HepG2 (cell line): ENCODE results near the gene MACROD2. TPM values are rescaled to one million over a fixed set of nuclear protein-coding genes. Genes with fewer than 3 reads are reported as not detected.

Experiments
- ATAC-seq: fragments of 200-7000 bp; cut with Tn5 transposase; 3 replicates; pipeline ENCODE4 v1.9.1; 2020; ENCODE audit warnings: mild to moderate bottlenecking, moderate library complexity
- BruUV-seq: library from RNA; stranded (reverse); fragments of 400-500 nt; replicated peaks from 2 replicates; lab custom pipeline; 2021; lab: Mats Ljungman, UMichigan
- CTCF ChIA-PET: fragments of 300-600 bp; formaldehyde crosslinking; extraction: SDS; loops from one replicate; lab custom pipeline; 2021; ENCODE audit warnings: low total read pairs, inconsistent platforms, low intra/inter-chr PET ratio; lab: Yijun Ruan, JAX
- POLR2A ChIA-PET: fragments of 350-600 bp; sonication (Branson Sonifier 250); formaldehyde crosslinking; loops from one replicate; lab custom pipeline; 2020; ENCODE audit warnings: antibody characterized with exemption, inconsistent platforms; lab: Yijun Ruan, JAX
- DNase-seq: peaks from one replicate; pipeline ENCODE4 v3.0.0-alpha.2; 2015; ENCODE audit warnings: low spot score
- FAIRE-seq: peaks from 3 replicates; lab custom pipeline; 2011; peaks lifted over from hg19 to GRCh38; lab: Jason Lieb, UNC
- H2AFZ ChIP-seq: one replicate; pipeline ENCODE4 v1.6.1; 2011; ENCODE audit warnings: low read length, inconsistent platforms
- H3K27ac ChIP-seq: fragments of 300-600 bp; 3 replicates; pipeline ENCODE4 v1.8.0; 2011; ENCODE audit warnings: mixed run types, mild to moderate bottlenecking, mixed read lengths, low read length, inconsistent platforms; ENCODE audit not compliant: insufficient read depth; ENCODE audit errors: extremely low read length
- H3K27me3 ChIP-seq, 2 experiments: fragments of 200-600 bp in 1 of 2; 2 replicates in 1 of 2; 3 replicates in 1 of 2; pipeline versions ENCODE4 v1.6.0 to v1.8.0; 2011; ENCODE audit warnings: low read length in 2 of 2, mild to moderate bottlenecking in 2 of 2, moderate library complexity in 2 of 2, inconsistent platforms in 1 of 2; ENCODE audit not compliant: insufficient read depth in 2 of 2, control insufficient read depth in 1 of 2
- H3K36me3 ChIP-seq, 2 experiments: fragments of 200-600 bp in 1 of 2; replicated peaks in 1 of 2; 2 replicates in 1 of 2; 3 replicates in 1 of 2; pipeline versions ENCODE4 v1.5.1 to v1.8.0; 2011; ENCODE audit warnings: low read length in 2 of 2, inconsistent platforms in 1 of 2; ENCODE audit not compliant: insufficient read depth in 2 of 2, control insufficient read depth in 1 of 2
- H3K4me1 ChIP-seq: 2 replicates; pipeline ENCODE4 v1.5.1; 2012; ENCODE audit warnings: low read length, inconsistent platforms; ENCODE audit not compliant: insufficient read depth
- H3K4me2 ChIP-seq: 2 replicates; pipeline ENCODE4 v1.6.0; 2011; ENCODE audit warnings: low read depth, low read length, inconsistent platforms
- H3K4me3 ChIP-seq, 3 experiments: fragments of 200-600 bp in 1 of 3; sonication (generic), shearing (Covaris generic) in 1 of 3; replicated peaks in 1 of 3; 2 replicates each; pipeline ENCODE4 v1.5.1; 2011 to 2016; ENCODE audit warnings: low read length in 3 of 3, inconsistent platforms in 2 of 3, low read depth in 2 of 3, mild to moderate bottlenecking in 2 of 3, control low read depth in 1 of 3, mixed read lengths in 1 of 3; ENCODE audit not compliant: insufficient read depth in 1 of 3
- H3K79me2 ChIP-seq: one replicate; pipeline ENCODE4 v1.6.1; 2011; ENCODE audit warnings: low read length, inconsistent platforms; ENCODE audit not compliant: insufficient read depth
- H3K9ac ChIP-seq: 2 replicates; pipeline ENCODE4 v1.6.0; 2011; ENCODE audit warnings: mild to moderate bottlenecking, low read depth, low read length, inconsistent platforms; ENCODE audit not compliant: insufficient read depth
- H3K9me3 ChIP-seq: 2 replicates; pipeline ENCODE4 v1.5.1; 2012; ENCODE audit warnings: mild to moderate bottlenecking, low read length
- H4K20me1 ChIP-seq: 2 replicates; pipeline ENCODE4 v1.6.0; 2011; ENCODE audit warnings: inconsistent platforms, mild to moderate bottlenecking, low read length, moderate library complexity; ENCODE audit not compliant: insufficient read depth
- CEBPB ChIP-seq: IDR thresholded peaks from 2 replicates; pipeline ENCODE4 v1.6.1; 2011; ENCODE audit warnings: low read depth, low read length, improper control_type of control experiment, borderline replicate concordance
- CREB3 ChIP-seq: sonication (generic); formaldehyde crosslinking; IDR thresholded peaks from 2 replicates; pipeline ENCODE4 v1.5.0; 2020; ENCODE audit warnings: missing genetic modification reagents
- CSRNP2 ChIP-seq: sonication (generic); formaldehyde crosslinking; conservative IDR thresholded peaks from 2 replicates; pipeline ENCODE4 v1.8.0; 2022; ENCODE audit warnings: low read depth, missing genetic modification reagents
- FOXM1 ChIP-seq: sonication (generic); formaldehyde crosslinking; IDR thresholded peaks from 2 replicates; pipeline ENCODE4 v1.5.0; 2020; ENCODE audit warnings: missing genetic modification reagents
- HBP1 ChIP-seq: IDR thresholded peaks from 2 replicates; pipeline ENCODE4 v1.6.1; 2016; ENCODE audit warnings: low read depth, control low read depth
- ISL2 ChIP-seq: sonication (generic); formaldehyde crosslinking; IDR thresholded peaks from 2 replicates; pipeline ENCODE4 v1.5.0; 2020; ENCODE audit warnings: missing genetic modification reagents
- NCOA1 ChIP-seq: sonication (generic); formaldehyde crosslinking; IDR thresholded peaks from 2 replicates; pipeline ENCODE4 v1.9.0; 2021; ENCODE audit warnings: missing genetic modification reagents
- NKX3-1 ChIP-seq: sonication (generic); formaldehyde crosslinking; IDR thresholded peaks from 2 replicates; pipeline ENCODE4 v1.5.0; 2020; ENCODE audit warnings: missing genetic modification reagents
- NRL ChIP-seq: sonication (generic); formaldehyde crosslinking; IDR thresholded peaks from 2 replicates; pipeline ENCODE4 v1.5.0; 2020; ENCODE audit warnings: missing genetic modification reagents, mild to moderate bottlenecking, moderate library complexity, borderline replicate concordance
- RNF2 ChIP-seq: fragments of 450-650 bp; conservative IDR thresholded peaks from 2 replicates; pipeline ENCODE4 v1.6.1; 2016; ENCODE audit warnings: low read depth
- SNRNP70 ChIP-seq: fragments of 200-400 bp; formaldehyde crosslinking; IDR thresholded peaks from 2 replicates; pipeline ENCODE4 v1.6.1; 2017; ENCODE audit warnings: mild to moderate bottlenecking, low read depth, low read length, moderate library complexity
- ZNF235 ChIP-seq: sonication (generic); formaldehyde crosslinking; IDR thresholded peaks from 2 replicates; pipeline ENCODE4 v1.8.1; 2023; ENCODE audit warnings: mild to moderate bottlenecking, missing genetic modification reagents, borderline replicate concordance
- ZNF646 ChIP-seq: sonication (generic); formaldehyde crosslinking; IDR thresholded peaks from 2 replicates; pipeline ENCODE4 v1.9.0; 2021; ENCODE audit warnings: mild to moderate bottlenecking, missing genetic modification reagents
- ZNF75D ChIP-seq: sonication (generic); formaldehyde crosslinking; IDR thresholded peaks from 2 replicates; pipeline ENCODE4 v1.8.1; 2023; ENCODE audit warnings: missing genetic modification reagents, mild to moderate bottlenecking, borderline replicate concordance
- in situ Hi-C: cut with HindIII; loops from 2 replicates; pipeline ENCODE4 v1.10.0; 2017; ENCODE audit warnings: low pct_unique_long_range_greater_than_20kb; ENCODE audit not compliant: extremely low pct_ligation_motif_present
- intact Hi-C: fragments of 100-400 bp; cut with micrococcal nuclease; formaldehyde crosslinking; loops from one replicate; pipeline ENCODE4 v1.10.0; 2022; ENCODE audit not compliant: unreplicated experiment
- polyA plus RNA-seq, 8 experiments: library from polyadenylated mRNA; depleted of rRNA in 3 of 8; stranded (reverse) in 7 of 8; unstranded in 1 of 8; fragments of >200 nt; fragmentation: Illumina TruSeq in 4 of 8; extraction: Trizol in 4 of 8; gene quantifications; 2 replicates each; pipeline versions ENCODE4 v1.2.1 to v1.2.3, GENCODE V29; 2011 to 2016; ENCODE audit warnings: low read depth in 4 of 8, missing spikeins in 1 of 8, mixed read lengths in 1 of 8; ENCODE audit not compliant: insufficient read depth in 1 of 8
- total RNA-seq, 5 experiments: library from RNA; depleted of rRNA; stranded (reverse); fragments of >200 nt; fragmentation: Illumina TruSeq; extraction: Trizol; gene quantifications; 2 replicates each; pipeline ENCODE4 v1.2.3, GENCODE V29; 2016; ENCODE audit warnings: low read depth in 1 of 5

The MACROD2 gene
- total and polyA plus RNA-seq, 2 of the 13 experiments (the other 11 are each of a cell fraction or from before 2014, with no cell fraction given): 0.13 to 0.51 TPM

GRCh38 chr20:15827628-15828027 is 1832.3 kb downstream of the MACROD2 start:
- FAIRE-seq (no peak), ATAC-seq (no peak), DNase-seq (no peak)
- in situ Hi-C loops: no loop called here
- peaks cover 90% of the 10 kb centered on the region for H3K9me3 ChIP-seq
- BruUV-seq: no TSS peak
- intact Hi-C loops: no loop called here
- no peaks in the 10 kb centered on the region for H3K4me1 ChIP-seq
- H3K79me2 ChIP-seq: no peaks in the 10 kb centered on the region
- H3K4me2 ChIP-seq: no peak overlapping the region
- ChIA-PET POLR2A (no interaction called here), CTCF (no interaction called here)
- no peaks in the 10 kb centered on the region for H4K20me1 ChIP-seq
- no peaks in the 10 kb centered on the region for H3K36me3 ChIP-seq
- H3K27ac ChIP-seq: no peak overlapping the region
- no peaks in the 10 kb centered on the region for H3K27me3 ChIP-seq
- TF ChIP-seq ZNF235 (CRISPR knock-in tag) (no peak), SNRNP70 (no peak), ZNF75D (no peak), ZNF646 (CRISPR knock-in tag) (no peak), FOXM1 (CRISPR knock-in tag) (no peak), ISL2 (CRISPR knock-in tag) (no peak), CEBPB (no peak), NRL (no peak), HBP1 (no peak), CREB3 (CRISPR knock-in tag) (no peak), NCOA1 (CRISPR knock-in tag) (no peak), NKX3-1 (CRISPR knock-in tag) (no peak), RNF2 (no peak), CSRNP2 (CRISPR knock-in tag) (no peak)
- no peak overlapping the region for H2AFZ ChIP-seq
- no peak overlapping the region for H3K4me3 ChIP-seq
- H3K9ac ChIP-seq: no peak overlapping the region
